ENCODE measurements around the gene ROBO1. TPM values are rescaled to one million over a fixed set of nuclear protein-coding genes. Genes with fewer than 3 reads are reported as not detected.
A peak's percentile ranks its signal among the peaks of the same experiment; 100 is the strongest.

The ROBO1 gene
- total RNA-seq, 1 experiment from 2014 or later, result 19.5 TPM

GRCh38 chr3:79467721-79468120 is 300.1 kb downstream of the ROBO1 start:
- peak; percentile 35 for DNase-seq (ENCODE audit: low read depth)

- no peak for DNase-seq (ENCODE audit: low read depth)
Measured at GRCh38 chr3:79461129-79461792, 306.5 kb downstream of the ROBO1 start.

GRCh38 chr3:79453600-79453999 is 314.2 kb downstream of the ROBO1 start:
- no peak for DNase-seq (ENCODE audit: low read depth)

GRCh38 chr3:79436387-79436786 is 331.4 kb downstream of the ROBO1 start:
- no peak for DNase-seq (ENCODE audit: low read depth)

- no peak for DNase-seq (ENCODE audit: low read depth)
Measured at GRCh38 chr3:79427081-79427480, 340.7 kb downstream of the ROBO1 start.

GRCh38 chr3:79424811-79425210 is 343.0 kb downstream of the ROBO1 start:
- DNase-seq (ENCODE audit: low read depth), result no peak

- DNase-seq (ENCODE audit: low read depth), result no peak
Measured at GRCh38 chr3:79423417-79423816, 344.4 kb downstream of the ROBO1 start.

- DNase-seq (ENCODE audit: low read depth), result no peak
Measured at GRCh38 chr3:79421273-79421672, 346.5 kb downstream of the ROBO1 start.

GRCh38 chr3:79418855-79419621 is 348.8 kb downstream of the ROBO1 start:
- no peak for DNase-seq (ENCODE audit: low read depth)

GRCh38 chr3:79415356-79415755 is 352.4 kb downstream of the ROBO1 start:
- DNase-seq (ENCODE audit: low read depth), result no peak

- peak; percentile 1 for DNase-seq (ENCODE audit: low read depth)
Measured at GRCh38 chr3:79414806-79415205, 353.0 kb downstream of the ROBO1 start.

- no peak for DNase-seq (ENCODE audit: low read depth)
Measured at GRCh38 chr3:79414035-79414434, 353.8 kb downstream of the ROBO1 start.

- no peak for DNase-seq (ENCODE audit: low read depth)
Measured at GRCh38 chr3:79412537-79412936, 355.3 kb downstream of the ROBO1 start.

- DNase-seq (ENCODE audit: low read depth), result no peak
Measured at GRCh38 chr3:79410617-79411016, 357.2 kb downstream of the ROBO1 start.

GRCh38 chr3:79410136-79410535 is 357.7 kb downstream of the ROBO1 start:
- DNase-seq (ENCODE audit: low read depth), result no peak

- DNase-seq (ENCODE audit: low read depth), result no peak
Measured at GRCh38 chr3:79406175-79406574, 361.6 kb downstream of the ROBO1 start.

GRCh38 chr3:79405183-79405582 is 362.6 kb downstream of the ROBO1 start:
- DNase-seq (ENCODE audit: low read depth), result no peak

- DNase-seq (ENCODE audit: low read depth), result no peak
Measured at GRCh38 chr3:79396595-79396994, 371.2 kb downstream of the ROBO1 start.

GRCh38 chr3:79392479-79392878 is 375.3 kb downstream of the ROBO1 start:
- no peak for DNase-seq (ENCODE audit: low read depth)

GRCh38 chr3:79390352-79390751 is 377.4 kb downstream of the ROBO1 start:
- DNase-seq (ENCODE audit: low read depth), result no peak

- DNase-seq (ENCODE audit: low read depth), result no peak
Measured at GRCh38 chr3:79385211-79385610, 382.6 kb downstream of the ROBO1 start.

GRCh38 chr3:79383402-79384012 is 384.3 kb downstream of the ROBO1 start:
- DNase-seq (ENCODE audit: low read depth), result peak; percentile 24

- DNase-seq (ENCODE audit: low read depth), result peak; percentile 11
Measured at GRCh38 chr3:79380581-79380980, 387.2 kb downstream of the ROBO1 start.

Data from Daoy (cell line).